Ammon's horn (tissue), 1 donor: ENCODE measurements around the gene CIRBP.

ENCODE experiments used
- DNase-seq: peaks from one replicate; pipeline ENCODE4 v3.0.0-alpha.2; 2016; ENCODE audit warnings: low spot score

CIRBP gene

DNA sequence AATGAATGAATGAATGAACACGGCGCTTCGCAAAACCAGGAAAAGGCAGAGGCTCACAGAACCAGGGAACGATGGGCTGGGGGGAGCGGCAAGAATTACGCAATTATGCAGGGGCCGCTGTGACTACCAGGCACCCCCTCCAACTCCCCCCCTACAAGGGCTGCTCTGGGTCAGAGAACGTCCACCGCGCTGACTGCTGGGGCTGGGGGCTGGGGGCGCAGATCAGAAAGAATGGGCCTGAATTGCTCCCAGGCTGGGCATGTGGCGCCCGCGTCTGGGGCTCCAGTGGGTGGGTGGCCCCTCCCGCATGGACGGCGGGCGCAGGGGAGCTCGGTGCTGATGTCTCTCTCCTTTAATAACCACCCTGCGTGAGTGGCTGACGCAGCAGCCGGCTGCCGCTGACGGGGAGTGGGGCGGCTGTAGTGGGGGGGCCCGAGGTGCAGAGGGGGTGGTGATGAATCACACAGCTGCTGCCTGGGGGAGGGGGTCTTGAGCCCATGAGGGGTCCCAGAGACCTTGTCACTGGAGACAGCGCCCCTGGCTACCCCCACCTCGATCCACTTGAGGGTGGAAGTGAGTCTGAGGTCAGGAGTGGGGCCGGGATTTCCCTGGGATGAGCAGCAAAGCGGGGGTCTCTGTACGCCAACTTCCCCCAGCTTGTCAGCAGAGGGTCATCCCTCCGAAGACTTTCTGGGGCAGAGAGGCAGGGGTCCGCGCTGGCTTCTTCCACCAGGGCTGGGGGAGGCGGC, 1.5 kb upstream of the CIRBP start:
- no peak for DNase-seq

DNA sequence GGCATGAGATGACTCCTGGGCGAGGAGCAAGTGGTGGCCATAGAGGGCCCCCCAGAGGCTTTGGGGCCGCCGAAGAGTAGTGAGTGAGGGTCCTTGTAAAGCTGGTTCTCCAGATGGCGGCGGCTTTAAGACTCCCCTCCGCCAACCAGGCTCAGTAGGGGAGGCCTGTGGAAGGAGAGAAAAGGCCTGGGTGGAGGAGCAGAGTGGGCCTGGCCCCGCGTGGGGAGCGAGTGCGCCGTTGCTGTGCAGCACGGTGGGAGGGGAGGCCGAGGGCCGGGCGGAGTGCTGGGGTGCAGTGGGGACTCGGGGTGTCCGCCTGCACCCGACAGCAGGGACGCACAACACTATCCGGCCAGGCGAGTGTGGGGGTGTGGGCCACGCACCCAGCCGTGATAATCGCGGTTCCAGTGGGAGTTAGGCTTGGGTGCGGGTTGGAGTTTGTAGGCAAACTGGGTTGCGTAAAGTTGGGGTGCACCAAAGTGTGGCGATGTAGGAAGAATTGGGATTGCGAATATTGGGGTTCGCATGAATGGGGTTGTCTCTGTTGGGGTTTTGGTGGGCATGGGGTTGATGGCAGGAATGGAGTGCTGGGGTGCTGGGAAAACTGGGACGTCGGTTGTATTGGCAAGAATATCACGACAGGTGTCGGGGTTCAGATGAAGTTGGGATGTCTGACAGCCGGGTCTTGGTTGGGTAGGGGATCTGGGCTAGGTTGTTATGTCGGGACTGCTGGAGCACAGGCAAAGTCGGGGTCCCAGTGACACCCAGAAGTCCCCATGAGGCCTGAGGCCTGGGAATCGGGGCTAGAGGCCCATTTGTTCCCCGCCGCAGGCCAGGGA, 687 bp upstream of the CIRBP start:
- no peak for DNase-seq

DNA sequence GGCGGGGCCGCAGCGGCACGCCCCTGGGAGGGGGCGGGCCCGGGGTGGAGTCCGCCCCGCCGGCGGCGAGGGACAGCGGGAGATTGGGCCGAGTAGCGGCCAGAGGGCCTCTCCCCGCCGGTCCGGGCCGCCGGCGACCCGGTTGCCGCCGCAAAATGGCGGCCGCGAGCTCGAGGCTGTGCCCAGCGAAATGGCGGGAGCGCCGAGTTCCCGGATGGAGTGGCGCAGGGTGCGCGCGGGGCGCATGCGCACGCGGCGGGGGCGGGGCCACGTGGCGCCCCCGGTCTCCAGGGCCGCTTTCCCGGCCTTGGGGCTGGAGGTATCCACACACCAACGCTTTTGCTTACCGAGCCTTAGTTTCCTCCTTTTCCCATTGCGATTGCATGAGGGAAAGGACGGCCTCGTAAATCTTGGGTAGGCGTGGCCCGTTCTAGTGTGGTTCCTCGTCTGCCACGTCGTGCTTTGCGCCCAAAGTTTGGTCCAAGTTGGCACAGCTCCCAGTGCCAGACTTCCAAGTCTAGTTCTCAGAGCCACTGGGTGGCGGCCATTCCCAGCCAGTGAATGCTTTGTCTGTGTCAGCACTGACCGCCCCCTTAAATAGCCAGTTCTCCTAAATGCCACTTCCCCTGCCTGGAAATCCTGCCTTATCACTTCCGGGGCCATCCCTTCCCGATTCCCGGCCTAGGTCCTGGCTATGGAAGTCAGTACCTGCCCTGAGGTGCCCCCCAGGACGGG, 513 bp downstream of the CIRBP start:
- DNase-seq: peak; percentile 86

DNA sequence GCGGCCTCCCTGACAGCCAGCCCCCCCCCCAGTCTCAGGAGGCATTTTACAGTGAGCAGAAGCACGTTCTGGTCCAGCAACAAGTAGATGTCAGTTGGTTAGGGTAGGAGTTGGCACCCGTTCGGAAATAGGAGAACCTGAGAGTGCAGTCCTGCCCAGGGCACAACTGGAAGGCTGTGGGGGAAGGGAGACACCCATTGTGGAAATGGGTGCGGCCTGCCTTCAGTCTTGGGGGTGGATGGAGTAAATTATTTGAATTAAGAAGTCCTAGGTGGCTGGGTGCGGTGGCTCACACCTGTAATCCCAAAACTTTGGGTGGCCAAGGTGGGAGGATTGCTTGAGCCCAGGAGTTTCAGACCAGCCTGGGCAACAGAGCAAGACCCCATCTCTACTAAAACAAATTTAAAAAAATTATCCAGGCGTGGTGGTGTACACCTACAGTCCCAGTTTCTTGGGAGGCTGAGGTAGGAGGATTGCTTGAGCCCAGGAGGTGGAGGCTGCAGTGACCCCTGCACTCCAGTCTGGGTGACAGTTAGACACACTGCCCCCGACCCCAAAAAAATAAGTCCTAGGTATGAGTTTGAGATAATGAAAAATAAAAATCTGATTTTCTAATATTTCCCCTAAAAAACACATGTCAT, 1.2 kb downstream of the CIRBP start:
- no peak for DNase-seq

DNA sequence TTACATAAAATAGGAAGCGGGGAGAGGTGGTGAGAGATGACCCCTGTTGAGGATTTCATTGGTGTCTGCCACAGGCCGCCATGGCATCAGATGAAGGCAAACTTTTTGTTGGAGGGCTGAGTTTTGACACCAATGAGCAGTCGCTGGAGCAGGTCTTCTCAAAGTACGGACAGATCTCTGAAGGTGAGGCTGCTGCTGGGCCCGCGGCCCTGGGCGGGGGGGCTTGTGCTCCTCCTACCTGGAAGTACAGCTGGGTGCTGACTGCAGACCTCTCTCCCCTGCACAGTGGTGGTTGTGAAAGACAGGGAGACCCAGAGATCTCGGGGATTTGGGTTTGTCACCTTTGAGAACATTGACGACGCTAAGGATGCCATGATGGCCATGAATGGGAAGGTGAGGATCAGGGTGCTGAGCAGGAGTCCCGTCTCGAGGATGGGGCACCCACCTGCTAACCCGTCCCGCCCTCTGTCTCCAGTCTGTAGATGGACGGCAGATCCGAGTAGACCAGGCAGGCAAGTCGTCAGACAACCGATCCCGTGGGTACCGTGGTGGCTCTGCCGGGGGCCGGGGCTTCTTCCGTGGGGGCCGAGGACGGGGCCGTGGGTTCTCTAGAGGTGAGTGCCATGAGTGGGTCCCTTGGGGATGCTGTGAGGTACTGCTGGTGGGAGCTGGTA, 1.9 kb downstream of the CIRBP start:
- DNase-seq: no peak

DNA sequence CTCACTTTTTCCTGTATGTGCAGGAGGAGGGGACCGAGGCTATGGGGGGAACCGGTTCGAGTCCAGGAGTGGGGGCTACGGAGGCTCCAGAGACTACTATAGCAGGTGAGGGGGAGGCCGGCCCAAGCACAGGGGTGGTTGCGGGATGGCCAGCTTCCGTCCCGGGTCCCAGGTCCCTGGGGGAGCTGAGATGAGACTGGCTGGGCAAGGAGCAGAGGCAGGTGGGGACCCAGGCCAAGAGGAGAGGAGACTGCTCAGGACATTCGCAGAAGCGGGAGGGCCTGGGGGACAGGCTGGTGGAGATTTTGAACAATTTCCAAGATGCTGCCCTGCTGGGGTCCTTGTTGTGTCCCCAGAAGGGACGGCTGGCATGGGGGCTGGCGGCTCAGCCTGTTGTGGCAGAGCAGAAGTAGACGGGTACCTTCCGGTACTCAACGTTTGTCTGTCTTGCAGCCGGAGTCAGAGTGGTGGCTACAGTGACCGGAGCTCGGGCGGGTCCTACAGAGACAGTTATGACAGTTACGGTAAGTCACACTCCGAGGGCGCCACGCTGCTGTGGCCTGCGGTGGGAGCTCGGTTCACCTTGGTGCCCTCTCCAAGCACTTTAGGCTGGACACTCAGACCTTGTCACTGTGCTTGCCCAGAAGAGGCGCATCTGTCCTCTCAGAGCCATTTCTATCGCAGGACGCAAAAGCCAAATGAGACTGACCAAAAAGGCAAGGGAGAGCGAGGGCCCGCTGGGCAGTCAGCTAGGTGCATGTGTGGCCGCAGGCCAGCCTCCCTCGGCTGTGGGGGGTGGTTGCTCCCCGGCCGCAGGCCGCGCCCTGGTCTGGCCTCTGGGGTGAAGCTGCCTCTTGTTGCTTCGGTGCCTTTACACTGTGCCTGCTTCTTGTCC, 2.6 kb downstream of the CIRBP start:
- DNase-seq: no peak

DNA sequence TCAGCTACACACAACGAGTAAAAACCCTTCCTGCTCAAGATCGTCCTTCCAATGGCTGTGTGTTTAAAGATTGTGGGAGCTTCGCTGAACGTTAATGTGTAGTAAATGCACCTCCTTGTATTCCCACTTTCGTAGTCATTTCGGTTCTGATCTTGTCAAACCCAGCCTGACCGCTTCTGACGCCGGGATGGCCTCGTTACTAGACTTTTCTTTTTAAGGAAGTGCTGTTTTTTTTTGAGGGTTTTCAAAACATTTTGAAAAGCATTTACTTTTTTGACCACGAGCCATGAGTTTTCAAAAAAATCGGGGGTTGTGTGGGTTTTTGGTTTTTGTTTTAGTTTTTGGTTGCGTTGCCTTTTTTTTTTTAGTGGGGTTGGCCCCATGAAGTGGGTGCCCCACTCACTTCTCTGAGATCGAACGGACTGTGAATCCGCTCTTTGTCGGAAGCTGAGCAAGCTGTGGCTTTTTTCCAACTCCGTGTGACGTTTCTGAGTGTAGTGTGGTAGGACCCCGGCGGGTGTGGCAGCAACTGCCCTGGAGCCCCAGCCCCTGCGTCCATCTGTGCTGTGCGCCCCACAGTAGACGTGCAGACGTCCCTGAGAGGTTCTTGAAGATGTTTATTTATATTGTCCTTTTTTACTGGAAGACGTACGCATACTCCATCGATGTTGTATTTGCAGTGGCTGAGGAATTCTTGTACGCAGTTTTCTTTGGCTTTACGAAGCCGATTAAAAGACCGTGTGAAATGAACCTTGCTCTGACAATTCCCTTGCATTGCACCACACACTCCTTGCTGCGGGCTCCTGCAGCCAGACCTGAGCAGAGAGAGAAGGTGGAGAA, 3.5 kb downstream of the CIRBP start:
- DNase-seq: peak; percentile 57

DNA sequence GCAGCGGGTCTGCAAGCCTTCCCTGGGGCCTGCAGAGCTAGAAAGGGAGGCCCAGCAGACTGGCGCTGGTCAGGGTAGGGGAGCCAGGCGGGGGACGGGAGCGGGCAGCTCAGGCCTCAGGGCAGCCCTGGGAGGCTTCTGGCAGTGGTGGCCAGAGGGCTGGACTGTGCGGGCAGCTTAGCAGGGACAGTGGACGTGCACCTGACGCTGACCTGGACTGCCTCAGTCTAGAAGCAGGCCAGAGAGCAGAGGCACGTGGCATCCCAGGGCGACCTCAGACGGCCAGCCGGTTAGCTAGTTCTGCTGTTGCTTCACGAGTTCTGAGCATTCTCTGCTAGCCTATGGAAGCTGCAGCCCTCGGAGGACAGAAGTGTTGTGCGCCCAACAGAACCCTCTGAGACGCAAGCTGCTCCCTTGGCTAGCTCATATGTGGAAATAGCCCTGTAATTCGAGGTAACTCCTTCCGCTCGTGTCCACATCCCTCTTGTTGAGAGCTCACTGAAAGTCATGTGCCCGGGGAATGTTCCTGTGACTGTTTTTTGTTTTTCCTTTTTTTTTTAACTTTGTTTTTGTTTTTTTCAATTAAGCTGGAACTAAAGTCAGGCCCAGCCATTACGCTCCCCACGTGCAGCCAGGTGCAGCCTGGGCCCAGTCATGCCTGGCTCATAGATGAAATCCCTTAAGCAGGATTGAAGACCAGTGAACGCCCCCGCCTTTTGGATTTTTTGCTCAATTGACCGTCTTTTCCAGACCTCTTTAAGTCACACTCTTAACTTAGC, 4.3 kb downstream of the CIRBP start:
- no peak for DNase-seq

DNA sequence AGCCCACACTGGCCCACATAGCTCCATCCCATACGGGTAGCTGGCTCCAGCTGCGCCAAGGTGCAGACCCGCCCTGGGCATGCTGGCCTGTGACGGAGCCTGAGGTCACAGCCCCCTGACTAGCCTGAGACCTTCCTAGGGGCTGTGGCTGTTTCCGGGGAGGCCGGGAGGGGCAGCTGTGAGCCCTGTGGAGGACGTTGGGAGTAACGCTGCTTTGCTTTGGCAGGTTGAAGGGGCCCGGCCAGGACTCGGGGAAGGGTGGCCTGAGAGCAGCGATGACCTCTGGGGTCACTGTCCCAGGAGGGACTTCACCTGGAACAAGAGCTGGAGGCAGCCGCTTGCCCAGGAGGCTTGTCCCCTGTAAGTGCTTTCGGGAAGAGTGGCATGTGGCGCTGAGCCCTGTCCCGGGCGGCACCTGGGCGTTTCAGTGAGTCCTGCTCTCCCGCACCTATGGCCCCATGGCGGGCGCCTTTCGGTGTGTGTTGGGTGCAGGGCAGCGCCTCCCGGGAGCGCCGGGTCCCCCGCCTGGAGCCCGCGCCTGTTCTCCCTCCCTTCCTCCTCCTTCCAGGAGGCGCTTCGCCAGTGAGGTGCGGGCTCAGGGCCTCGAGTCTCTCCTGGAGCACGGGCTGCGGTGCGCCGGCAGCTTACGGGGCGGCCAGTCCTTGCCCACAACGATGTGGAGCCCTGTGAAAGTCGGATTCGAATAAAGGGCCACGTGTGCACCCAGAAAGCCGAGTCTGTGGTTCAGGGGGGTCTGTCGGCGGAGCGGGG, 5.1 kb downstream of the CIRBP start:
- no peak for DNase-seq

DNA sequence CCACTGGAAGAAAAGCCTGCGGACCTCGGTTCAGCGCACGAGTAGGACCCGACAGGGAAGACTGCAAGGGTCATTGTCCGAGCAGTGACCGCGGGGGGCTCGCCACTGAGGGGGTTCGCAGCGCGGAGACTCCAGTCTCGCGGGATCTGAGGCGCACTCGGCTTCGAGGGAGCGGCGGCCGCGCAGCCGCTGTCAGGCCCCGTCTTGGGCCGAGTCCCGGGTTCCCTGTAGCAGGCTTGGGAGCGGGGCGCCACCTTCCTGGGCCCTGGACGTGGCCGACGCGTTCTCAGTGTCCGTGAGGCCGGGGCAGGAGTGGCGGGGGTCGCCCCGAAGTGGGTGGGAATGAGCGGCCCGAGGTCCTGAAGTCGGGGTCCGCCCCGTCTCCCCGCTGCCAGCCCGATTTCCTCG, 5.7 kb downstream of the CIRBP start:
- no peak for DNase-seq

DNA sequence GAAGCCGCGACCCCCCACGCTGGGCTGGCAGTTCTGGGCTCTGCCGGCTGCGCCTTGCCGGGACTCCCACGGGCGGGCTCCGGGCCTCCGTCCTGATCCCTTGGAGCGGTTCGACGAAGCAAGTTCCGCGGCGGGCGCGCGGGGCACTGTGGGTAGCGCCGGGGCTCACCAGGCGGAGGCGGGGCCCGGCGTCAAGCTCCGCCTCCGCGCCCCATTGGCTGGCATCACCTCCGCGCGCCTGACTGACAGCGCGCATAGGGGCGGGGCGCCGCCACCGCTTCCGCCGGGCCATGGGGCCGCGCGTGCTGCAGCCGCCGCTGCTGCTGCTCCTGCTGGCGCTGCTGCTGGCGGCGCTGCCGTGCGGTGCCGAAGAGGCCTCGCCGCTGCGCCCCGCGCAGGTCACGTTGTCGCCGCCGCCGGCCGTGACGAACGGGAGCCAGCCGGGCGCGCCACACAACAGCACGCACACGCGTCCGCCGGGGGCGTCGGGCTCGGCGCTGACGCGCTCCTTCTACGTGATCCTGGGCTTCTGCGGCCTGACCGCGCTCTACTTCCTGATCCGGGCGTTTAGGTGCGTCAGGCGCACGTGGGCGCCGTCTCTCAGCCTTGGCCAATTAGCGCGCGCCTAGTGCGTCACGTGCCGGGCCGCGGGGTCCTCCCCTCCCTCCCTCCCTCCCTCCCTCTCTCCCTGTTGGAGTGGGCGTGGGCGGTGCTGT, 6.3 kb downstream of the CIRBP start, which contains the start of gene FAM174C:
Gene FAM174C (plus strand): TSS at position 271 of the 716 bp plus-strand sequence. CDS start 20 bp downstream, at position 291.
- DNase-seq: peak; percentile 98

DNA sequence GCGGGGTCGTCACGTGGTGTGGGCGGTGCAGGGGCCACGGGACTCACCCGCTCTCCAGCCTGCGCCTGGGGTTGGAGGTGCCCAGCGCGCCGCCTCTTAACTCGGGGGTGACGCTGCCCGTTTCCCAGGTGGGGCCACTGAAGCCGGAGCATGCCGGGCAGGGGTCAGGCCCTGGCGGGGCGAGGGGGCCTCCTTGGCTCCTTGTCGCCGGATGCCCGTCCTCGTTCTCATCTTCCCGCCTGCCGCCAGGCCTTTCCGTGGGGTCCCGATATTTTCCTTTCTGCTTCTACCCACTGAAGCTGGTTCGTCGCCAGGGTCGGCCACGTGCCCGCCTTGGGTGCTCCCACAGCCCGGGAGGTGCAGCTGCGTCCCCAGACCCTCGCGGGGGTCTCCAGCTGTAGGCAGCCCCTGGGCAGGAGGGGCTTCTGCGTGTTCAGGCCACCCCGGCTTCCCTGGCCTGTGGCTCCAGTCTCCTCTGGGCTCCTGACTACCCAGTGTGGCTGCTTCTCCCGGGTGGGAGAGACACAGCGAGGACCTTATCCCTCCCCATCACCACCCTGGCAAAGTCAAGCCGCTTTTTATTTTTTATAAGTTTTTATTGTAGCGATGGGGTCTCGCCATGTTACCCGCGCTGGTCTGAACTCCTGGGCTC, 7.0 kb downstream of the CIRBP start:
- no peak for DNase-seq

DNA sequence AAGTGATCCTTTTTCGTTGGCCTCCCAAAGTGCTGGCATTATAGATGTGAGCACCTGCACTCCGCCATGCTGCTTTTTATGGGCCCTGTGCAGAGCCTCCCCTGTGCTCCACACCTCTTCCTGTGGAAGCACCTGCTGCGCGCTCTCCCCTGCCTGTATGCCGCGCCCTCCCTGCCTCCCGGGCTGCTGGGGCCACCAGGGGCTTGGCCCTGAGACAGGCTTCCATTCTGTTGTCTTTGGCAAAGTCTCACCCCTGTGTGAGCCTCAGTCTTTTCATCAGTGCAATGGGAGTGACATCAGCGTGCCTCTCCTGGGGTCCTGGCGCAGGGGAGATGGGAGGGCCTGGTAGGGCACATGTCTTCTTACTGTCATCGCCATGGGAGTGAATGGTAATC, 7.5 kb downstream of the CIRBP start:
- no peak for DNase-seq

DNA sequence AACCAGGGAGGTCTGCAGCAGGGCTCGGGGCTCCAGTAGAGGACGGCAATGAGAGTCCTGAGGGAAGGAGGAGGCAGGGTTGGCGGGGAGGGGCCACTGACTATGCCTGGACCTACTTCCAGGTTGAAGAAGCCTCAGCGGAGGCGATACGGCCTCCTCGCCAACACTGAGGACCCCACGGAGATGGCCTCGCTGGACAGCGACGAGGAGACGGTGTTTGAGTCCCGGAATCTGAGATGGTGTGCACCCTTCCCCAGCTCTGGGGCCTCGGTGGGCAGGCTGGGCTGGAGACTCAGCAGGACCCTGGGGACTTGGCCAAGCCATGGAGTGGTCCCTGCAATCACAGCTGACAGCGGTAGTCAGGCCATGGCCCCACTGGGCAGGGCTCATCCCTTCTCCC, 7.9 kb downstream of the CIRBP start:
- no peak for DNase-seq

DNA sequence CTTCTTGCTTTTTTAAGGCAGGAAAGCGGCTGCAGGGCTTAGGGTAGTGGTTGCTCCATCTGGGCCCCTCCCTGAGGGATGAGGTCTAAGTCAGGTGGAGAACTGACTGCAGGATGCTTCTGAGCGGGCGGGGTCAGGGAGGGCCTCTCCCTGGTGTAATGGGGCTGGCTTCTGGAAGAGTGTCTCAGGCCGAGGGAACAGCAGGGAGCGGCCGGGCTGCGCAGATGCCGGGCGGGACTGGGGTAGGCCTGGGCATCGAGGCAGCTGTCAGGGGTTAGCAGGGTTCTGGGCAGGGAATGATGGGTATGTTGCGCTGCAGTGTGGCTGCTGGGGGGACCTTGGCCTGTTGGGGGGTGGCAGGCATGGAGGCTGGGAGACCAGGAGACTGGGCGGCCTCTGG, 8.9 kb downstream of the CIRBP start:
- DNase-seq: no peak

DNA sequence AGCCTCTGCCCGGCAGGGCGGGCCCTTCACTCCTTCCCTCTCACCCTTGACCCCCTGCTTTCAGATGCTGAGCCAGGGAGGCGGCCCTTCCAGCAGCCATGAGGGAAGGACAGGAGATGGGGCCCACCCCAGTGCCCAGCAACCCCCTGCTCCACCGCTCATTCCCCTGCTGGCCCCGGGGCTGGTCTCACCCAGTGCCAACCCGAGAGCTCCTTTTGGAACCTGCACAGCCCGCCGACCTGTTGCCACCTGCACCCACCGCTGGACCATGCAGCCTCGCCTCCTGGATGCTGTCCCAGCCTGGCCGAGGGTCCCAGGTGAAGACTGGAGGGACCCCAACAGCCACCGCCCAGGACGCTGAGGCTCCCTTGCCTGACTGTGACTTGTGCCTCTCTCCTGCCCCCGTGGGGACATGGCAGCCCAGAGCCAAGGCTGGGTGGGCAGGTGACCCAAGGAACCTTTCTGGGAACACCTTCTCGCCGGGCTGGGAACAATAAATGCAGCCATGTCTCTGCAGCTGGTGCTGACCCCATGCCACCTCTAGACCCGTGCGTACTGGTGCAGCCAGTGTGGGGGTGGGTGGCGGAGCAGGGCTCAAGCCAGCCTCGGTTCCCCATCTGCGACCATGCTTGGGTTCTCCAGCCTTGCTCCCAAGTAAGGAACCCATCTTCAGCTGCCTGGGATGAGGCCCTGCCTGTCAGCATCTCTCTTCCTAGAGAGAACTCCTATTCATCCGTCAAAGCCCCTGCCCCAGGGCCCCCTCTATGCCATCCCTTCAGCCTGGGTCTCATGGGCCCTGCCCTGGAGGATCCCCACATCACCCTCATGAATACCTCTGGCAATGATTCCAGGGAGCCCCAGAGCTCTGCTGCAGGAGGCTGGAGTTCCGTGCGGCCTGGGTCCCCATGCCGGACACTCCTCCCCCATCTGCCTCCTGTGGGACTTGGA, 9.9 kb downstream of the CIRBP start:
- no peak for DNase-seq
